ENCODE data around the gene ACP3.
"Not testable (repeated sequence)": the region's sequence is repeated elsewhere in the genome, so short reads cannot be mapped to it uniquely, and the experiment has no call there.

Gene ACP3

DNA sequence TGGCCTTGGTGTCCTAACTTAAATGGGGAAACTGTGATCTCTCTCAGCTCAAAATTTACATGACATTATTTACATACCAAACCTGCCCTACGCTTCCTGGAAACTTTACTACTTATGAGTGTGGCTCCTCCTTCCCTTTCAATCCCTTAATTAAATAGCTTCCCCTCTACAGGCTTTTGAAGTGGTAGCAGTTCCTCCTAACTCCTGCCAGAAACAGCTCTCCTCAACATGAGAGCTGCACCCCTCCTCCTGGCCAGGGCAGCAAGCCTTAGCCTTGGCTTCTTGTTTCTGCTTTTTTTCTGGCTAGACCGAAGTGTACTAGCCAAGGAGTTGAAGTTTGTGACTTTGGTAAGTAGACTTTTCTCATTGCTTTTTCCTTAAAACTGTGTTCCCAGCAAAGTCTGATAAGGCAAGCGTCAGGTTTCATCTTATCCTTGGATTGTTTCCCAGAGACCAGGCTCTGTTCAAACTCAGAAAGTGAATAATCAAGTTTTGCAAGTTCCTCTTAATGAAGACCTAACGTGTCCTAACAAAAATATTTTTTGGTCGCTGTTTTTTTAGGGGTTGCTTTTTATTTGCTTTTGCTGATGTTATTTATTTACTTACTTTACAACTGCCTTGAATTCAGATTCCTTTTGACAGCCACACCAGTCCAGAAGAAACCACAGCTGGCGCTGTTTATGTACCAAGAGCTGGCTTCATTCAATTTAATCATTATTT is at the start of gene ACP3:
TSS of gene ACP3 (plus strand) at position 179 of the 720 bp plus-strand sequence. CDS start at position 229, 50 bp downstream.
- peak; percentile 38 for DNase-seq

DNA sequence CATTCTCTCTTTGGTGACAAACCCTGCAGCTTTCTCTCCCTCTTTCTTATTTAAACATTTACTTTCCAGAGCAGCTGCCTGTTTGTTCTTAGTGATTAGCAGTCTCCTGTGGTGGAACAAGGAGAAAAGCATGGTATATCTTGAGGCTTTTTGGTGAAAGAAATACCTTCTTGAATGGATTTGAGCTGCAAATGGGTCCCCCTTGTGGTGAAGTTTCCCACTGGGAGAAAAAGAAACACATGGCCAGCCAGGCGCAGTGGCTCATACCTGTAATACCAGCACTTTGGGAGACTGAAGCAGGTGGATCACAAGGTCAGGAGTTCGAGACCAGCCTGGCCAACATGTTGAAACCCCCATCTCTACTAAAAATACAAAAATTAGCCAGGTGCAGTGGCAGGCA is 48.3 kb upstream of the ACP3 start:
- DNase-seq, result no peak

DNA sequence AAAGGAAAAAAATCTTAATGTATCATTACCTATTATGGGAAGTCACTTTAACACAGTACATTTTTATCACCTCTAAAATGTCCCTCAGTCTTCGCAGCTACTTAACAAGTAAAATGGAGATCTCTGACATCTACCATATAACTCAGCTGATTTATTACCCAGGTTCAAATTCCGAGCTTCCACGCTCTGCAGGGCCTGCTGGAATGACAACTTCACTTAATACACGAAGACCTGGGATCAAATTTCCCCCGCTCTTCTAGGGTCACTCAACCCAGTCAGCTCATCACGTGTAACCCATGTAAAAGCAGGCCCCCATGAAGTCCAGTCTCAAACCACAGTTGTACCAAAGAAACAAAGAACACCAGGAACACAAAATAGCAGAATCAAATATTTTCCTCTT is 44.2 kb upstream of the ACP3 start:
- no peak for DNase-seq

DNA sequence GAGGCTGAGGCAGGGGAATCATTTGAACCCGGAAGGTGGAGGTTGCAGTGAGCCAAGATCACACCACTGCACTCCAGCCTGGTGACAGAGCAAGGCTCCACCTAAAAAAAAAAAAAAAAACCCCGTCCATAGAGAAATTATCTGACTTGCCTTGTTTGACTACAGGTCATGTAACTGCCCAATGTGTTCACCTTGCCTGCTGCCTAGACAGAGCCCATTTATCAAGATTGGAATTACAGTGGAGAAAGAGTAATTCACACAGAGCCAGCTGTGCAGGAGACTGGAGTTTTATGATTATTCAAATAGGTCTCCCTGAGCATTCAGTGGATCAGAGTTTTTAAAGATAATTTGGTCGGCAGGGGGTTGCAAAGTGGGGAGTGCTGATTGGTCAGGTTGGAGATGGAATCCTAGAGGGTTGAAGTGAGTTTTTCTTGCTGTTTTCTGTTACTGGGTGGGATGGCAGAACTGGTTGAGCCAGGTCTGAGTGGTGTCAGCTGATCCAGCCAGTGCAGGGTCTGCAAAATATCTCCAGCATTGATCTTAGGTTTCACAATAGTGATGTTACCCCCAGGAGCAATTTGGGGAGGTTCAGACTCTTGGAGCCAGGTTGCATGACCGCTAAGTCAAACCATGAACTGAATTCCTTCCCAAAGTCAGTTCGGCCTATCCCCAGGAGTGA is 40.8 kb upstream of the ACP3 start:
- DNase-seq, result no peak

DNA sequence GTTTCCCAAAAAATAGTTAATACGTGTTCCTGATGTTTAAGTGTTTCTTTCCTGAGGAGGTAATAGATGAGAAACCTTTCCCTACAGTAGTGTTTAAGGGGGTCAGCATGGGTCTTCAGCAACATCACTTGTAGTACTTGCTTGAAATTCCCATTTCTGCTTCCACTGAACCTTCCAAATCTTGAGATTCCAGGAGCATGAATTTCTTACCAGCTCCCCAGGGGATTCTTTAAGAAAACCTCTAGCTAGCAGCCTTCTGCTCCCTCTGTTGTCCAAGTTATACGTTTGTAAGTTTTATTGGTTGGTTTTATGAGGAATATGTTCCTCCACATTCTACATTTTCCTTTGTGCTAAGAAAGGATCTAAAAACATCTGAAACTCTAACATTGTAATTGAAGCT is 38.2 kb upstream of the ACP3 start:
- DNase-seq, result no peak

DNA sequence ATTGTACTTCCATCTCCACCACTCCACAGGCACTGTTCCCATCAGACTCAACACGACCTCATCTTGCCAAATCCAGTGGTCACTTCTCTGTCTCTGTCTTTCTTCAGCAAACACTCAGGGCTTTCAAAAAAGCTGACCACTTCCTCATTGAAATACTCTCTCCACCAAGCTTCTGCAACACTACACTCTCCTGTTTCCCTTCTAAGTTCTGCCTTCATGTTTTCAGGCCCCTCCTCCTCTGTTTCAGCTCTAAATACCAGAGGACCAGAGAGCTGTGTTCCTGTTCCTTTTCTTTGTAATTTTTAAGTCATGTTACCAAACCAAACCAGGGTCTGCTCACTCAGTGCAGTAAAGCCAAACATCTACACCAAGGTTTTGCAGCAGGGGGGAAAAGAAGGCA is 33.8 kb upstream of the ACP3 start:
- DNase-seq, result no peak

DNA sequence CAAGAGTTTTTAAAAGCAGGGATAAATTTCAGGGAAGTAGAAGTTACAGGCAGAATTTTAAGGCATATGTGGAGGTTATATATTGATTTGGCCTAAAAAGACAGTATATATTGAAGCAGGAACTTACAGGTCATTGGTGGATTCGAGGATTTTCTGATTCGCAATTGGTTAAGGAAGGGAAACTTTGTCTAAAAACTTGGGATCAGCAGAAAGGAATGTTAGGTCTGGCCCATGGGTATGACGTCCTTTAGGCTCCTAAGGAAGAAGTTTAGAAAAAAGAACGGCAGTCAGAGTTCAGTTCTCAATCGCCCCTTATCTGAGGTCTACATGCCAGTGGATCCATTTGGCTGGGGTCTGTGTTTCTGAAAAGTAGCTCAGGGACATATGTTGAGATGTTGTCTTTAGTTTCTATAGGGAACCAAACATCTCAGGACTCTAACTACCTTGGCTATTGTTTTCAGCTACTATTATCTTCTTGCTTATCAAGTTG is 33.2 kb upstream of the ACP3 start:
- DNase-seq, result no peak

DNA sequence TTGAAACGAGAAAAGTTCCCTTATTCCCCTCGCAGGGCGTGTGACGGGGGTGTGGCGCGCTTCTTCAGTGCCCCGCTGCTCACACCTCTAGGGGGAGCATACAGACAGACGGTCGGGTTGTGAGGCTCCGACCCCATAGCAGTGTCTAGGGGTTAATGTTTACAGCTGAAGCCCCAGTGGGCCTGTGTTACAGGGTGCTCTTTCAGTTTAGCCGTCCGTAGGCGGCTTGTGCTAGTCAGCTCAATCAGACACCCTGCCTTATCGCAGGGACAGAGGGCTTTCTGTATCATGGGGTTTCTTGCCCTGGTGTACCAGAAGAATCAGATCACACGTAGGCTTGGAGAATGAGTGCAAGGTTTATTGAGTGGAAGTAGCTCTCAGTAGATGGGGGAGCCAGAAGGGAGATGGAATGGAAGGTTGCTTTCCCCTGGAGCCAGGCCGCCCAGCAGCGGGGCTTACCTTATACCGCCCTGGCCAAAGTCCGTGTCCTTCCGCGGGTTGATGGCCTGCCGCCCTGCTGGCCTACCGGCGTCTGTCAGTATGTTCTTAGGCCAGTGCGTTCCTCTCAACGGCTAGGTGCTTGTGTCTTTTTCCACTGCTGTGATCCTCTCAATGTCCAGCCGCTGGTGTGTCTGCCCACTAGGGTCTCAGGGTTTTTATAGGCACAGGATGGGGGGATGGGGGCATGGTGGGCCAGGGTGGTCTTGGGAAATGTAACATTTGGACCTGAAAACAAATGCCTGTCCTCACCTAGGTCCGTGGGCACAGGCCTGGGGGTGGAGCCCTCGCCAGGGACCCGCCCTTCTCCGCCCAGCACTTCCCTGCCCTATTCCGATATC is 32.2 kb upstream of the ACP3 start:
- no peak for DNase-seq

DNA sequence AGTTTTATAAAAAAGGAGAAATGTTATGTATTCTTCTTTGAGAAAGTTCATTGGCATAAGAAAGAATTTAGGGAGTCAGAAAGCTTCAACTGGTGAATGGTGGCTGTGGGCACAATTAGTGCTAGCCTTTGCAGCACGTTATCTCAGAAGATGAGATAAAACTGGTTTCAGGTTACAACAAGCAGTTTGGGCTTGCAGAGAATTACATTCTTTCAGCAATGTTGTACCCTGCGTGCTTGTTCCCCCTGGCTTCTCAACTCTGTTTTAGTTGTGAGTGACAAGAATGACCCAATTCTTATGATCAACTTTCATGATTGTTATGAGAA is 31.6 kb upstream of the ACP3 start:
- DNase-seq, result no peak

DNA sequence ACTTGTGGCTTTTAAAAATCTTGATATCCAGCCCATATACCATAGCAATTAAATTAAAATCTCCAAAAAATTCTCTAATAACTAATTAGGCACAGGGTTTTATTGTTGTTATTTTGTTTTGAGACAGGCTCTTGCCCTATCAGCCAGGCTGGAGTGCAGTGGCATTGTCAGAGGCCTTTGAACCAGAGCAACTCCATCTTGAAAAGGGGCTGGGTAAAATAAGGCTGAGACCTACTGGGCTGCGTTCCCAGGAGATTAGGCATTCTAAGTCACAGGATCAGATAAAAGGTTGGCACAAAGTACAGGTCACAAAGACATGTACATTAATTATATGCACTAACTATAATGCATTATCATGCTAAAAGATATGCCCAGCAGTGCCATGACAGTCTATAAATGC is 31.2 kb upstream of the ACP3 start:
- DNase-seq, result no peak

DNA sequence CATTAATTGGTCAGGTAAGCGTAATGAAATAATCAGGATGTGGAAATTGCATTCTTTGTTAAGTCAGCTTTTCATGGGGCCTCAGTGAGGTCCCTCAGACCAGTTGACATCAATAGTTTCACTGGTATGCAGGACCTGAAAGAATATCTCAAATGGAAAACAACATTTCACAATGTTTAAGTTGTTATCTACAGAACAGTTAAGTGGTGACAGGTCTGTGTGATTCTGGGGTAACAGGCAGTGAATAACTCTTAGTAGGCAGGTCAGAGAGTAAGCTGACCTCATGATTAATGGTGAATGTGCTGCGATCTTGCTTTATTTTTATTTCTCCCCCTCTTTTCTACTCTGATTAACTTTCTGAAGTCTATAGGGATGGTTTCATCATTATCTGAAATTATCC is 28.9 kb upstream of the ACP3 start:
- DNase-seq, result no peak

- DNase-seq, result no peak
Observed at GRCh38 chr3:132289316-132289715, 27.9 kb upstream of the ACP3 start.

GRCh38 chr3:132290833-132291232 is 26.4 kb upstream of the ACP3 start:
- DNase-seq, result peak; percentile 13

GRCh38 chr3:132292042-132292441 is 25.2 kb upstream of the ACP3 start:
- DNase-seq, result no peak

- DNase-seq, result no peak
Observed at GRCh38 chr3:132293251-132293650, 24.0 kb upstream of the ACP3 start.

DNA sequence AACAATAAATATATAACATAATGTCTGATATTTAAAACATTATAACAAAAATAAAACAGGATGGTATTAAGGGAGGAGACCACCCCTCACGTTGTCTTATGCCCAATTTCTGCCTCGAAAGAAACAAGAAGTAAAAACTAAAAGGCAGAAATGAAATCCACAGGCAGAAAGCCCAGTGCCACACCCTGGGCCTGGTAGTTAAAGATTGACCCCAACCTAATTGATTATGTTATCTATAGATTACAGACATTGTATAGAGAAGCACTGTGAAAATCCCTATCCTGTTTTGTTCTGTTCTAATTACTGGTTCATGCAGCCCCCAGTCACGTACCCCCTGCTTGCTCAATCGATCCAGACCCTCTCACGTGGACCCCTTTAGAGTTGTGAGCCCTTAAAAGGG is 22.3 kb upstream of the ACP3 start:
- DNase-seq, result no peak

DNA sequence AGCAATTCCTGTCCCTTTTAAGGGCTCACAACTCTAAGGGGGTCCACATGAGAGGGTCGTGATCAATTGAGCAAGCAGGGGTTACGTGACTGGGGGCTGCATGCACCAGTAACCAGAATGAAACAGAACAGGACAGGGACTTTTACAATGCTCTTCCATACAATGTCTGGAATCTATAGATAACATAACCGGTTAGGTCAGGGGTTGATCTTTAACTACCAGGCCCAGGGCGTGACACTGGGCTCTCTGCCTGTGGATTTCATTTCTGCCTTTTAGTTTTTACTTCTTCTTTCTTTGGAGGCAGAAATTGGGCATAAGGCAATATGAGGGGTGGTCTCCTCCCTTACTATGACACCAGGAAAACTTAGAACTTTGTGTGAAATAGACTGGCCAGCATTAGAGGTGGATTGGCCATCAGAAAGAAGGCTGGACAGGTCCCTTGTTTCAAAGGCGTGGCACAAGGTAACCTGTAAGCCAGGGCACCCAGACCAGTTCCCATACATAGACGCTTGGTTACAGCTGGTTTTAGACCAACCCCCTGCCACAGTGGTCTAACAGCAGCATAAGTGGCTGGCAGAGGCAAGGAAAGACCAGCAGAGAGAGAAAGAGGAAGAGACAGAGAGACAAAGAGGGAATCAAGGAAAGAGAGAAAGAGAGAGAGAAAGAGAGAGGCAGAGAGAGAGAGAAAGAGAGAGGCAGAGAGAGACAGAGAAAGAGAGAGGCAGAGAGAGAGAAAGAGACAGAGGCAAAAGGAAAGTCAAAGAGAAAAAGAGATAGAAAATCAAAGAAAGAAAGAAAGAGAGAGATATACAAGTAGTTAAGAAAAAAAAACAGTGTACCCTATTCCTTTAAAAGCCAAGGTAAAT is 13.6 kb upstream of the ACP3 start:
- not testable (repeated sequence) for DNase-seq

GRCh38 chr3:132304351-132304750 is 12.9 kb upstream of the ACP3 start:
- not testable (repeated sequence) for DNase-seq

GRCh38 chr3:132310057-132310456 is 7.2 kb upstream of the ACP3 start:
- not testable (repeated sequence) for DNase-seq

DNA sequence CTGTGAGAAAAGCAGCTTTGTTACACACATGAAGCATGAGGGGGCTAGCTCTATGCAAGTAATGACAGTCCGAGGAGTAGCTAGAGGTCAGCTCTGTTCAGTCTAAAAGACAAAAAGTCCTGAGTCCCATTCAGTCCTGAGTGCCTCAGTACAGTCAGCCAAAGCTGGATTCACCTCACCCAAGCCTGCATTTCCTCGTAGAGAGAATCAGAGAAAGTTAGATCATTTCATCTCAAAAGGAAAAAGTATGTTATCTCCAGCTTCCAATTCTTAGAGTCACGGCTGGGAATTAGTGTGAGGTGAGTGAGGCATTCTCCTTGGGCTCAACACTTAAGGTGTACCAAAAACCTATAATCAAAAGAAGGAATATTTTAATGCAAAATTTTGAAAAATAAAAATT is 5.9 kb upstream of the ACP3 start:
- no peak for DNase-seq

DNA sequence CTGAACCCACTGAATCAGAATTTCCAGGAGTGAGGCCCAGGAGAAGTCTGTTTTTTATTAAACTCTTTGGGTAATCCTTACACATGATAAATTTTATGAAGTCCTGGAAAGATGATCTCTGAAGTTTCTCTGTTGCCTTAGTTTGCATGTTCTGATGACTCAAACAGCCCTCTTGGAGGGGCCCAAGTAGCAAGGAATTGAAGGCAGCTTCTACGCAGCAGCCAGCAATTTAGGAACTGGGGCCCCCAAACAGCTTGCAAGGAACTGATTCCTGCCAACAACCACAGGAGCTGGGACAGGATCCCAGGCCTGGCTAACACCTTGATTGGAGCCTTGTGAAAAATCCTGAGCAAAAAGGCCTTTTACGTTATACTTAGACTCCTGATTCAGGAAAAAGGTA is 5.4 kb upstream of the ACP3 start:
- DNase-seq, result no peak

GRCh38 chr3:132315851-132316250 is 1.4 kb upstream of the ACP3 start:
- no peak for DNase-seq

- no peak for DNase-seq
Observed at GRCh38 chr3:132318451-132318850, 1.2 kb downstream of the ACP3 start.
